Smooth muscle cell (in vitro differentiated cells): ENCODE data around the gene NECTIN2. TPM values are rescaled to one million over a fixed set of nuclear protein-coding genes. Genes with fewer than 3 reads are reported as not detected.
A peak's percentile ranks its signal among the peaks of the same experiment; 100 is the strongest.

Experiments used
- DNase-seq: peaks from one replicate; lab custom pipeline; 2025; ENCODE audit not compliant: unreplicated experiment; lab: John Stamatoyannopoulos, UW
- H2AFZ ChIP-seq: fragments of 200-600 bp; sonication (generic); 2 replicates; pipeline ENCODE4 v1.6.0; 2016; ENCODE audit warnings: antibody characterized with exemption, low read depth, mild to moderate bottlenecking
- H3F3A ChIP-seq: fragments of 200-600 bp; sonication (generic); 2 replicates; pipeline ENCODE4 v1.6.0; 2017; ENCODE audit warnings: antibody characterized with exemption, low read depth
- H3K27ac ChIP-seq: fragments of 200-600 bp; sonication (generic); 2 replicates; pipeline ENCODE4 v1.5.1; 2016; ENCODE audit warnings: low read depth, mild to moderate bottlenecking
- H3K27me3 ChIP-seq: fragments of 200-600 bp; sonication (generic); 2 replicates; pipeline ENCODE4 v1.6.1; 2016; ENCODE audit warnings: low read depth, mild to moderate bottlenecking
- H3K36me3 ChIP-seq: fragments of 200-600 bp; sonication (generic); 2 replicates; pipeline ENCODE4 v1.5.1; 2016; ENCODE audit warnings: low read depth
- H3K4me1 ChIP-seq: fragments of 200-600 bp; sonication (generic); 2 replicates; pipeline ENCODE4 v1.5.1; 2016; ENCODE audit warnings: low read depth
- H3K4me2 ChIP-seq: fragments of 200-600 bp; sonication (generic); 2 replicates; pipeline ENCODE4 v1.6.0; 2016; ENCODE audit warnings: mild to moderate bottlenecking
- H3K4me3 ChIP-seq: fragments of 200-600 bp; sonication (generic); 2 replicates; pipeline ENCODE4 v1.5.1; 2016; ENCODE audit warnings: mild to moderate bottlenecking
- H3K79me2 ChIP-seq: fragments of 200-600 bp; sonication (generic); 2 replicates; pipeline ENCODE4 v1.6.0; 2016; ENCODE audit warnings: low read depth, mild to moderate bottlenecking
- H3K9ac ChIP-seq: fragments of 200-600 bp; sonication (generic); 2 replicates; pipeline ENCODE4 v1.6.0; 2016; ENCODE audit warnings: low read depth
- H3K9me3 ChIP-seq: fragments of 200-600 bp; sonication (generic); replicated peaks from 2 replicates; pipeline ENCODE4 v1.5.1; 2016; ENCODE audit warnings: low read depth
- H4K20me1 ChIP-seq: fragments of 200-600 bp; sonication (generic); 2 replicates; pipeline ENCODE4 v1.6.0; 2016; ENCODE audit warnings: low read depth
- WGBS: methylation state at CpG from one replicate; pipeline ENCODE4 v1.1.7; 2016; ENCODE audit warnings: low lambda C conversion rate; 5-methylcytosine and 5-hydroxymethylcytosine counted together
- polyA plus RNA-seq: library from polyadenylated mRNA; unstranded; fragments of >200 nt; fragmentation: Nextera tagmentation; extraction: Ambion mirVana; gene quantifications from 2 replicates; pipeline ENCODE4 v1.2.1, GENCODE V29; 2016
- total RNA-seq: library from RNA; depleted of rRNA; stranded (reverse); fragments of >200 nt; gene quantifications from 2 replicates; pipeline ENCODE4 v1.2.3, GENCODE V29; 2014
- TF ChIP-seq, protein P1 (sequence below): fragments of 200-600 bp; sonication (generic); IDR thresholded peaks from 2 replicates; pipeline ENCODE4 v1.5.1; 2017; ENCODE audit warnings: borderline replicate concordance, mild to moderate bottlenecking, antibody characterized with exemption; ENCODE audit not compliant: insufficient read depth, poor library complexity, severe bottlenecking

NECTIN2 gene
- total and polyA plus RNA-seq, 2 experiments from 2014 or later: 94.6 to 160 TPM

DNA sequence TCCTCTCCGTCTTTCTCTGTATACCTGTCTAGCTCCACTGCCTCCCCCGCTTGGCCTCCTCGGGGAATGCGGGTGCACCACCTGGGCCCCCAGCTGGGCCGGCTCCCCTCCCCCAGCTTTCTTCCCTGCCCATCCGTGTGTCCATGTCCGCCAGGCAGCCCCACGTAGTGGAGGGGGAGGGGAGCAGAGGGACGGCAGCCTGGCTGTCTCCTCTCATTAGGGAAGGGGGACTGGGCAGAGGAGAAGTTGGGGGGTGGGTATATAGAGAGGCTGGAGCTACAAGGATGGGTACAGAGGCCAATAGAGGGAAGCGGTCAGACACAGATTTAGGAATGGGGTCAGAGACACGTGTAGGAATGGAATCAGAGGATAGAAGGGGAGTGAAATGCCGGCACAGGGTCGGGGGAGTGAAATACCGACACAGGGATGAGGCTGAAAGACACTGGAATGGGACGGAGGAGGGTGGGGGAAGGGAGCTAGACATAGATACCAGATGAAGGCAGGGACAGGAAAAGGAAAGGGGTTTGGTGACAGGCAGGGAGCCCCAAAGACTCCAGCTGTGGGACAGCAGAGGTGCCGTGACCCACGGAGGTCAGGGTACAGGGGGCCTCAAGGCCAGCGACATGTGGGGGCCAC, 2.8 kb downstream of the NECTIN2 start:
- peak overlapping the region; percentile 97 for H3K27ac ChIP-seq
- H4K20me1 ChIP-seq: peaks cover 72% of the 10 kb centered on the region
- H3K79me2 ChIP-seq: peaks cover 66% of the 10 kb centered on the region
- 6% methylated on average over 18 of the region's 18 CpGs for WGBS
- H3K36me3 ChIP-seq: no peaks in the 10 kb centered on the region
- peak overlapping the region; percentile 100 for H3K9ac ChIP-seq
- H3K4me2 ChIP-seq: peak overlapping the region; percentile 95
- peaks cover 15% of the 10 kb centered on the region for H3F3A ChIP-seq
- no peaks in the 10 kb centered on the region for H3K27me3 ChIP-seq
- H3K9me3 ChIP-seq: no peaks in the 10 kb centered on the region
- peak overlapping the region; percentile 98 for H3K4me3 ChIP-seq
- H2AFZ ChIP-seq: no peak overlapping the region
- TF ChIP-seq, protein P1, sequence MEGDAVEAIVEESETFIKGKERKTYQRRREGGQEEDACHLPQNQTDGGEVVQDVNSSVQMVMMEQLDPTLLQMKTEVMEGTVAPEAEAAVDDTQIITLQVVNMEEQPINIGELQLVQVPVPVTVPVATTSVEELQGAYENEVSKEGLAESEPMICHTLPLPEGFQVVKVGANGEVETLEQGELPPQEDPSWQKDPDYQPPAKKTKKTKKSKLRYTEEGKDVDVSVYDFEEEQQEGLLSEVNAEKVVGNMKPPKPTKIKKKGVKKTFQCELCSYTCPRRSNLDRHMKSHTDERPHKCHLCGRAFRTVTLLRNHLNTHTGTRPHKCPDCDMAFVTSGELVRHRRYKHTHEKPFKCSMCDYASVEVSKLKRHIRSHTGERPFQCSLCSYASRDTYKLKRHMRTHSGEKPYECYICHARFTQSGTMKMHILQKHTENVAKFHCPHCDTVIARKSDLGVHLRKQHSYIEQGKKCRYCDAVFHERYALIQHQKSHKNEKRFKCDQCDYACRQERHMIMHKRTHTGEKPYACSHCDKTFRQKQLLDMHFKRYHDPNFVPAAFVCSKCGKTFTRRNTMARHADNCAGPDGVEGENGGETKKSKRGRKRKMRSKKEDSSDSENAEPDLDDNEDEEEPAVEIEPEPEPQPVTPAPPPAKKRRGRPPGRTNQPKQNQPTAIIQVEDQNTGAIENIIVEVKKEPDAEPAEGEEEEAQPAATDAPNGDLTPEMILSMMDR: no peak
- H3K4me1 ChIP-seq: peaks cover 13% of the 10 kb centered on the region
- DNase-seq: no peak

GRCh38 chr19:44850641-44851109, 4.6 kb downstream of the NECTIN2 start:
- Histone ChIP-seq H4K20me1 (peaks cover 87% of the 10 kb centered on the region), H3F3A (peaks cover 15% of the 10 kb centered on the region), H3K4me2 (peak overlapping the region; percentile 95), H3K27me3 (no peaks in the 10 kb centered on the region), H3K79me2 (peaks cover 84% of the 10 kb centered on the region), H3K36me3 (no peaks in the 10 kb centered on the region), H3K27ac (peak overlapping the region; percentile 97), H3K9ac (no peak overlapping the region), H3K4me1 (peaks cover 13% of the 10 kb centered on the region), H3K4me3 (no peak overlapping the region), H3K9me3 (no peaks in the 10 kb centered on the region), H2AFZ (no peak overlapping the region)
- no peak for DNase-seq
- WGBS: 71% methylated on average over 8 of the region's 8 CpGs
- TF ChIP-seq, protein P1: no peak

GRCh38 chr19:44851427-44851826, 5.3 kb downstream of the NECTIN2 start:
- Histone ChIP-seq H3K79me2 (peaks cover 88% of the 10 kb centered on the region), H3K9me3 (no peaks in the 10 kb centered on the region), H3K27ac (no peak overlapping the region), H3K4me3 (no peak overlapping the region), H3K4me1 (peaks cover 13% of the 10 kb centered on the region), H4K20me1 (peaks cover 94% of the 10 kb centered on the region), H3K4me2 (no peak overlapping the region), H3F3A (peaks cover 15% of the 10 kb centered on the region), H3K36me3 (no peaks in the 10 kb centered on the region), H3K27me3 (no peaks in the 10 kb centered on the region), H3K9ac (no peak overlapping the region), H2AFZ (no peak overlapping the region)
- WGBS: 93% methylated on average over 2 of the region's 2 CpGs
- no peak for DNase-seq
- TF ChIP-seq, protein P1: no peak

DNA sequence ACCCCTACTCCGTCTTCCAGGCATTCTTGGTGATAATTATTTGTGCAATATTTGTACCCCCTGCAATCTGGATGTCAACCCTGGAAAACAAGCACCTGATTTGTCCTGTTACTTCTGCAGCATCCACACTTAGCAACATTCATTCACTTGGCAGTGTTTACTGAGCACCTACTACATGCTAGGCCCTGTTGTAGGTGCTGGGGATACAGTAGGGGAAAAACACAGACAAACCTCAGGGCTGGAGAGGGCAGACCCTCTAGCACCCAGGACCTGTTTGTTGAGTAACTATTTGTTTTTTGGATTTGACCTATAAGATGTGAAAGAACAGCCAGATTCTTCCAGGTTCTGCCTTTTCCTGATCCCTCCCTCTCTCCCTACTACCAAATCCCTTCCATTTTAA, 9.5 kb downstream of the NECTIN2 start:
- no peak overlapping the region for H2AFZ ChIP-seq
- H3K27me3 ChIP-seq: no peaks in the 10 kb centered on the region
- TF ChIP-seq, protein P1: no peak
- peaks cover 98% of the 10 kb centered on the region for H4K20me1 ChIP-seq
- no peak overlapping the region for H3K4me2 ChIP-seq
- no peaks in the 10 kb centered on the region for H3K9me3 ChIP-seq
- H3K79me2 ChIP-seq: peaks cover 100% of the 10 kb centered on the region
- no peaks in the 10 kb centered on the region for H3F3A ChIP-seq
- DNase-seq: no peak
- H3K36me3 ChIP-seq: no peaks in the 10 kb centered on the region
- H3K27ac ChIP-seq: no peak overlapping the region
- no peak overlapping the region for H3K4me3 ChIP-seq
- H3K9ac ChIP-seq: no peak overlapping the region
- H3K4me1 ChIP-seq: peaks cover 2% of the 10 kb centered on the region
- 85% methylated on average over 1 of the region's 1 CpG for WGBS
